Endothelial cell of umbilical vein (primary cell): ENCODE results near the gene MAP3K10. TPM values are rescaled to one million over a fixed set of nuclear protein-coding genes. Genes with fewer than 3 reads are reported as not detected.

ENCODE experiments used
- BruUV-seq: library from RNA; stranded (reverse); fragments of 400-500 nt; replicated peaks from 2 replicates; lab custom pipeline; 2021; lab: Mats Ljungman, UMichigan
- CTCF ChIA-PET: fragments of 300-600, 350-600 bp; sonication (Branson Sonifier 250); formaldehyde crosslinking; loops from one replicate; lab custom pipeline; 2021; ENCODE audit warnings: antibody characterized with exemption, inconsistent platforms; lab: Charles Lee
- POLR2A ChIA-PET: fragments of 300-600, 350-600 bp; sonication (Branson Sonifier 250); formaldehyde crosslinking; loops from one replicate; lab custom pipeline; 2021; ENCODE audit warnings: antibody characterized with exemption, inconsistent platforms; lab: Charles Lee
- DNase-seq: peaks from one replicate; pipeline ENCODE4 v3.0.0-alpha.2; 2011; ENCODE audit warnings: low read depth, low spot score
- FAIRE-seq: peaks from 2 replicates; lab custom pipeline; 2011; peaks lifted over from hg19 to GRCh38; lab: Jason Lieb, UNC
- H2AFZ ChIP-seq: 2 replicates; pipeline ENCODE4 v1.6.0; 2012; ENCODE audit warnings: low read depth, low read length, control low read depth, inconsistent platforms
- H3K27ac ChIP-seq: 2 replicates; pipeline ENCODE4 v1.5.1; 2011; ENCODE audit warnings: low read depth, mild to moderate bottlenecking, control low read depth, low read length, moderate library complexity; ENCODE audit not compliant: insufficient read depth
- H3K27me3 ChIP-seq, 2 experiments: 2 replicates each; pipeline versions ENCODE4 v1.6.0 to v1.6.1; 2011; ENCODE audit warnings: low read length in 2 of 2, mixed read lengths in 1 of 2; ENCODE audit not compliant: control insufficient read depth in 2 of 2, insufficient read depth in 2 of 2
- H3K36me3 ChIP-seq, 2 experiments: 2 replicates in 1 of 2; 3 replicates in 1 of 2; pipeline ENCODE4 v1.5.1; 2011; ENCODE audit warnings: low read length in 2 of 2, mild to moderate bottlenecking in 1 of 2, moderate library complexity in 1 of 2; ENCODE audit not compliant: control insufficient read depth in 2 of 2, insufficient read depth in 2 of 2; ENCODE audit errors: extremely low read depth in 1 of 2
- H3K4me1 ChIP-seq: 3 replicates; pipeline ENCODE4 v1.5.1; 2011; ENCODE audit warnings: mild to moderate bottlenecking, low read length; ENCODE audit not compliant: control insufficient read depth, insufficient read depth; ENCODE audit errors: extremely low read depth
- H3K4me2 ChIP-seq: 2 replicates; pipeline ENCODE4 v1.6.1; 2011; ENCODE audit warnings: low read length, control low read depth, mixed read lengths; ENCODE audit not compliant: insufficient read depth
- H3K4me3 ChIP-seq, 3 experiments: fragments of 200-600 bp in 1 of 3; sonication (generic), shearing (Covaris generic) in 1 of 3; replicated peaks in 1 of 3; 2 replicates each; pipeline ENCODE4 v1.5.1; 2011 to 2016; ENCODE audit warnings: control low read depth in 3 of 3, low read length in 3 of 3, mild to moderate bottlenecking in 2 of 3, inconsistent platforms in 1 of 3, low read depth in 1 of 3, moderate library complexity in 1 of 3; ENCODE audit not compliant: insufficient read depth in 1 of 3
- H3K79me2 ChIP-seq: 2 replicates; pipeline ENCODE4 v1.6.0; 2012; ENCODE audit warnings: low read length, inconsistent platforms; ENCODE audit not compliant: control insufficient read depth, insufficient read depth
- H3K9ac ChIP-seq: replicated peaks from 2 replicates; pipeline ENCODE3; 2011; ENCODE audit warnings: low read length, control low read depth; ENCODE audit not compliant: insufficient read depth; ENCODE audit errors: extremely low read depth
- H3K9me1 ChIP-seq: replicated peaks from 3 replicates; pipeline ENCODE4 v1.6.0; 2011; ENCODE audit warnings: mild to moderate bottlenecking, low read length; ENCODE audit not compliant: control insufficient read depth, insufficient read depth; ENCODE audit errors: extremely low read depth
- H3K9me3 ChIP-seq: replicated peaks from 2 replicates; pipeline ENCODE4 v1.5.1; 2012; ENCODE audit warnings: low read length, inconsistent platforms; ENCODE audit not compliant: control insufficient read depth, insufficient read depth
- H4K20me1 ChIP-seq: replicated peaks from 2 replicates; pipeline ENCODE3; 2011; ENCODE audit warnings: mild to moderate bottlenecking, low read length; ENCODE audit not compliant: control insufficient read depth, insufficient read depth; ENCODE audit errors: extremely low read depth
- GATA2 ChIP-seq: IDR thresholded peaks from 2 replicates; pipeline ENCODE4 v1.7.0; 2011; ENCODE audit warnings: low read depth, mild to moderate bottlenecking, moderate library complexity, mixed read lengths, low read length; ENCODE audit not compliant: insufficient read length, insufficient read depth
- MAX ChIP-seq: IDR thresholded peaks from 2 replicates; pipeline ENCODE4 v1.6.1; 2011; ENCODE audit not compliant: insufficient read depth, insufficient read length
- MYC ChIP-seq: IDR thresholded peaks from one replicate; pipeline ENCODE4 v1.6.1; 2011; ENCODE audit warnings: mild to moderate bottlenecking, low read depth, low read length
- POLR2A ChIP-seq: IDR thresholded peaks from 2 replicates; pipeline ENCODE4 v1.6.1; 2012; ENCODE audit warnings: low read depth, mild to moderate bottlenecking, control low read depth, low read length
- POLR2AphosphoS5 ChIP-seq: IDR thresholded peaks from 2 replicates; pipeline ENCODE4 v1.6.1; 2012; ENCODE audit warnings: low read depth, mild to moderate bottlenecking, control low read depth, low read length, moderate library complexity; ENCODE audit not compliant: insufficient read depth
- dilution Hi-C: fragments of 300-500 bp; cut with MboI; formaldehyde crosslinking; loops from one replicate; pipeline ENCODE4 v1.15.0; 2019; ENCODE audit warnings: low sequenced_read_pairs; ENCODE audit not compliant: extremely low pct_ligation_motif_present
- intact Hi-C: fragments of 100-400 bp; cut with micrococcal nuclease; formaldehyde crosslinking; loops from one replicate; pipeline ENCODE4 v1.10.0; 2022
- polyA plus RNA-seq, 4 experiments: library from polyadenylated mRNA; depleted of rRNA in 3 of 4; stranded (reverse) in 3 of 4; unstranded in 1 of 4; fragments of >200 nt; gene quantifications; 2 replicates each; pipeline versions ENCODE4 v1.2.1 to v1.2.3, GENCODE V29; 2011 to 2012; ENCODE audit warnings: missing spikeins in 1 of 4
- total RNA-seq: library from RNA; stranded (reverse); gene quantifications from 2 replicates; pipeline ENCODE4 v1.2.3, GENCODE V29; 2021

MAP3K10 gene
- total and polyA plus RNA-seq, 2 donors (not counting 3 experiments of a cell fraction or from before 2014, with no cell fraction given) = 6.3 to 19.4 TPM

DNA sequence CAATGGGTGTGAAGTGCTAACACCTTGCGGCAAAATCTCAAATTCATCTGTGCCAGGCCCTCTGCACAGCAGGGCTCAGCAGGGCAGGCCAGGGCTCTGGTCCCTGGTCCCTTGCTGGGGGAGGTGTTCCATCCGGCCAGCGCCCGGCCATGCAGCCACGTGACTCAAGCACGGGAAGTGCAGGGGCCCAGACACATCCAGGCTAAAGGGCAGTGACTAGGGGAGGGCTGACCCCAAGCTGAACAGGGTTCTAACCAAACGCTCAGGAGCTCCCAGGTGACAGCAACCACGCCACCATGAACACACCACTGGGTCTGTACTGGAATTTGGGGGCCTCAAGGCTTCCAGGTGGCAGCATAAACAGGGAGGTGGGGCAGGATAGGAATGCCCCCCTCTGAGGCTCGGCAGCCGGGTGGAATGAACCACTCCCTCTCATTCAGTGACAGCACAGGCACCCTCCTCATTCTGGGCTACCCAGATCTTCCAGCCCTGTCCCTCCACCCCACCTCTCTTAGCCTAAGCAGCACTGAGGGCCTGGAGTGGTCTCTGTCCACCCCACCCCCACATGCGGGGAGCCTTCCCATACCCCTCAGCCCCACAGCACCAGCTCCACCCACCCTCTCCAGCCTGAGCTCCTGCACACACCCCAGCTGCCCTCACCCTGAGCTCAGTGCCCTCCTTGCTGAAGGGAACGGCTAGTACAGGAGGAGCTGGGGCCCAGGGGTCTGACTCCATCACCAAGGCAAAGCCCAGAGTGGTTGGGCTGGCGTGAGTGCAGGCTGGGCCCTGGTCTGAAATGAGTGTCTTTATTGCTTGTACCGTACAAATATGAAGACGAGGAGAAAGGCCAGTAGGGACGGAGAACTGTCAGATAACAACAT lies 40.6 kb downstream of the MAP3K10 start:
- Histone ChIP-seq H3K9me3 (no peaks in the 10 kb centered on the region), H3K79me2 (no peaks in the 10 kb centered on the region), H3K9ac (no peak overlapping the region), H3K4me1 (peaks cover 28% of the 10 kb centered on the region), H3K4me3 (no peak overlapping the region), H2AFZ (no peak overlapping the region), H3K9me1 (no peaks in the 10 kb centered on the region), H3K27me3 (peaks cover 7 to 13% of the 10 kb centered on the region in 2 experiments), H4K20me1 (no peaks in the 10 kb centered on the region), H3K36me3 (peaks cover 0 to 15% of the 10 kb centered on the region in 2 experiments), H3K27ac (no peak overlapping the region), H3K4me2 (no peak overlapping the region)
- ChIA-PET CTCF (interaction anchor here (0.9 kb wide), 2 partner anchors 9 to 431 kb away, joined by 3 read pairs; no protein-coding TSS in a partner anchor), POLR2A (no interaction called here)
- peak; percentile 4 for FAIRE-seq
- intact Hi-C loops = no loop called here
- dilution Hi-C loops = no loop called here
- BruUV-seq = no TSS peak
- TF ChIP-seq MAX (peak; percentile 56), POLR2AphosphoS5 (no peak)
- DNase-seq = no peak

DNA sequence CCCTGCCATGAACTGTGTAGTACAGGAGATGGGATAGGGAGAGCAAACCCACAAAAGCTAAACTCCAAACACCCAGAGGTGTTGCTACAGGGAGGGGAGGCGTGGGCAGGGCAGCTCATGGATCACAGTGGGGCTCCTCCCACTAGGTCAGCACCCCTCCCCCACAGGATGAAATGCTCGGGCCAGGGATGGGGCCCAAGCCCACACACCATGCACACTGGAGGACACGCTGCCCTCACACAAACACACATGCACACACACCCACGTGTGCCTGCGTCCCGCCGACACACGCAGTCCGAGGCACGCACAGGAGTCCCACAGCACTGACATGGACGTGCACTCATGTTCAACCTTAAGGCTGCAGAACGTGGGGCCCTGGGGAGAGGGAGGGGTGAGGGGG lies 41.3 kb downstream of the MAP3K10 start:
- Histone ChIP-seq H3K9ac (no peak overlapping the region), H3K9me1 (no peaks in the 10 kb centered on the region), H2AFZ (no peak overlapping the region), H3K4me1 (peaks cover 28% of the 10 kb centered on the region), H3K79me2 (no peaks in the 10 kb centered on the region), H3K27me3 (peaks cover 6% of the 10 kb centered on the region in 2 experiments), H3K27ac (no peak overlapping the region), H4K20me1 (no peaks in the 10 kb centered on the region), H3K36me3 (peaks cover 0 to 18% of the 10 kb centered on the region in 2 experiments), H3K4me2 (no peak overlapping the region), H3K4me3 (no peak overlapping the region), H3K9me3 (no peaks in the 10 kb centered on the region)
- FAIRE-seq (no peak), DNase-seq (no peak)
- dilution Hi-C loops = no loop called here
- BruUV-seq = no TSS peak
- TF ChIP-seq POLR2A = no peak
- no peak for TF ChIP-seq MAX
- TF ChIP-seq GATA2 = no peak
- no peak for TF ChIP-seq POLR2AphosphoS5
- TF ChIP-seq MYC = no peak
- intact Hi-C loops = no loop called here
- ChIA-PET POLR2A (no interaction called here), CTCF (no interaction called here)
